Suppressor macrophage treated with lipopolysaccharide for 1 hour (primary cell): ENCODE measurements around the gene VEZT.
"Not testable (repeated sequence)": the region's sequence is repeated elsewhere in the genome, so short reads cannot be mapped to it uniquely, and the experiment has no call there.

Experiments
- DNase-seq, 3 donors: peaks; one replicate each; pipeline ENCODE4 v3.0.0-alpha.2; 2020 to 2022

The VEZT gene

DNA sequence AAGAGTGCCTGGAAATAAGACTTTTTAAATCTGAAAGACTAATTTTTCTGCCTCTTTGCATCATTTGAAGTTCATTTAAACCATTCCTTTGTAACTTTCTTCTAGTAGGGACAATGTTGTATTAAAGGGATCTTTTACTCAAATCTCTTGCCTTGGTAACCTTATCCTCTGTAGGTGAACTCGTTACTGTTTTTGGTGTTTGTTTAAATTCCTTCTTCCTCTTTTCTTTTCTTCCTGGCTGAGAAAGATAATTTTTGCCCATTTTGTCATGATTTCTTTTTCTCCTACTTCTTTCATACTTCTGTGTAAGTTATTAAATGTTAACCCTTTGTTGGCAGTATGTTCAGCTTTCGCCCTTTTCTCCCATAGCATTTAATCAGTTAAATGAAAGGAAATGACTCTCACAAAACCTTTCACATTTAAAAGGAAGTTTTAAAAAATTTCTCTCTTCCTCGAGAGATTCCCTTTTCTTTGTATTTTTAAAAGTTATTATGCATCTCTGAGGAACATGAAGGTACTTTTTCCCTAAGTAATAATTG lies 10.3 kb downstream of the VEZT start:
- DNase-seq: no peak

DNA sequence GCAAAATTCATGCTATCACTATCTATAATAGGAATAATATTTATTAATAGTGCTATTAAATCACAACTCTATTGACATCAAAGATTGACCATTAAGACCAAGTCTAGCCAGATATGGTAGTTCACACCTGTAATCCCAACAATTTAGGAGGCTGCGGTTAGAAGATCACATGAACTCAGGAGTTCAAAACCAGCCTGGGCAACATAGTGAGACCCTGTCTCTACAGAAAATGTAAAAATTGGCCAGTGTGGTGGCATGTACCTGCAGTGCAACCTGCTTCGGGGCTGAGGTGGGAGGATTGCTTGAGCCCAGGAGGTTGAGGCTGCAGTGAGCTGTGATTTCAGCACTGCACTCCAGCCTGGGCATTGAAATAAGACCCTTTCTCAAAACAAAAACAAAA lies 11.0 kb downstream of the VEZT start:
- no peak for DNase-seq

DNA sequence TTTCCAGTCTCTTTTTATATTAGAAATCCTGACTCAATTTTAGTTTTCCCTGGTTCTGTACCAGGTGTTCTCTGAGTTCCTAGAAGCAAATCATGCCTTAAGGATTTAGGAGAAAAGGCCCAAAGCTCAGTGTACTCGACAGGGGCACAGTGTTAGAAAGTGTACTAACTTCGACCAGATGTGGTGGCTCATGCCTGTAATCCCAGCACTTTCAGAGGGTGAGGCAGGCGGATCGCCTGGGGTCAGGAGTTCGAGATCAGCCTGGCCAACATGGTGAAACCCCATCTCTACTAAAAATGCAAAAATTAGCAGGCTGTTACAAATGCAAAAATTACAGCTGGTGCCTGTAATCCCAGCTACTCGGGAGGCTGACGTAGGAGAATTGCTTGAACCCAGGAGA lies 12.0 kb downstream of the VEZT start:
- no peak for DNase-seq

DNA sequence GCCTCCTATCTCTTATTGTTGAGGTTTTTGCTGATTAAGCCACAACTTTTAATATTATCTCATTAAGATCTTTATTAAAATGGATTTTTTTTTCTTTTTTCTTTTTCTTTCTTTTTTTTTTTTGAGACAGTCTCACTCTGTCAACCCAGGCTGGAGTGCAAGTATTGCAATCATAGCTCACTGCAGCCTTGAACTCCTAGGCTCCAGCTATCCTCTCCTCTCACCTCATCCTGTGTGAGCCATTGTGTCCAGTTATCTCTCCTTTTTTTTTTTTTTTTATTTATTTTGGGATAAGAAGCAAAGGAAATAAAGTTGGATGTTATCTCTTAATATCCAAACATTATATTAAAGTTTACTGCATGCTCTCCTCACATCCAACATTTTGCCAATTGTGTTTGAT lies 12.7 kb downstream of the VEZT start:
- no peak for DNase-seq

DNA sequence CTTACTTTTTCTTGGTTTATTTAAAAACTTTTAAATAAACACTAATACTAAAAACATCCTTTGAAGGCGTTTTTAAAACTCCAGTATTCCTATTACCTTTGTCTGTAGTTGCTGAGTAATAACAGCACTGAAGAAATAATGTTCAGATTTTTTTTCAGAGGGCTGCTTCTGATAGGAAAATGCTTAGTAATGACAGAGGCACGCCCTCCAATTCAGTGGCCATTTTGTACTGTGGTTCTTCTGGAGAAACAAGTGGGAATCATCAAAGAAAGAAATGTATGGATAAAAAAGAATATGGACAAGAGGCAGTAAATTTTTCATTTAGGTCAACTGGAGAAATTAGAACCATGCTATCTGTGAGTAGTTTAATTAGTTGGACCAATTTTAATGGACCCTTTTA lies 13.6 kb downstream of the VEZT start:
- no peak for DNase-seq

DNA sequence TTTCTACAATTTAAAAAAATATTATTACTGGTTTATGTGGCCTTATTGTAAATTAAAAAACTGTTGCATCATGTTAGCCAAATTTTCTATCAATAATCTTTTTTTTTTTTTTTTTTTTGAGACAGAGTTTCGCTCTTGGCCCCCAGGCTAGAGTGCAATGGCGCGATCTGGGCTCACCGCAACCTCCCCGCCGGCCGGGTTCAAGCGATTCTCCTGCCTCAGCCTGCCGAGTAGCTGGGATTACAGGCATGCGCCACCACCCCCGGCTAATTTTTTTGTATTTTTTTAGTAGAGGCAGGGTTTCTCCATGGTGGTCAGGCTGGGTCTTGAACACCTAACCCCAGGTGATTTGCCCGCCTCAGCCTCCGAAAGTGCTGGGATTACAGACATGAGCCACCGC lies 16.6 kb downstream of the VEZT start:
- not testable (repeated sequence) for DNase-seq

DNA sequence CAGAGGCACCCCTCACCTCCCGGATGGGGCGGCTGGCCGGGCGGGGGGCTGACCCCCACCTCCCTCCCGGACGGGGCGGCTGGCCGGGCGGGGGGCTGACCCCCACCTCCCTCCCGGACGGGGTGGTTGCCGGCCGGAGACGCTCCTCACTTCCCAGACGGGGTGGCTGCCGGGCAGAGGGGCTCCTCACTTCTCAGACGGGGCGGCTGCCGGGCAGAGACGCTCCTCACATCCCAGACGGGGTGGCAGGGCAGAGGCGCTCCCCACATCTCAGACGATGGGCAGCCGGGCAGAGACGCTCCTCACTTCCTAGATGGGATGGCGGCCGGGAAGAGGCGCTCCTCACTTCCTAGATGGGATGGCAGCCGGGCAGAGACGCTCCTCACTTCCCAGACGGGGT lies 18.0 kb downstream of the VEZT start:
- DNase-seq: not testable (repeated sequence)

DNA sequence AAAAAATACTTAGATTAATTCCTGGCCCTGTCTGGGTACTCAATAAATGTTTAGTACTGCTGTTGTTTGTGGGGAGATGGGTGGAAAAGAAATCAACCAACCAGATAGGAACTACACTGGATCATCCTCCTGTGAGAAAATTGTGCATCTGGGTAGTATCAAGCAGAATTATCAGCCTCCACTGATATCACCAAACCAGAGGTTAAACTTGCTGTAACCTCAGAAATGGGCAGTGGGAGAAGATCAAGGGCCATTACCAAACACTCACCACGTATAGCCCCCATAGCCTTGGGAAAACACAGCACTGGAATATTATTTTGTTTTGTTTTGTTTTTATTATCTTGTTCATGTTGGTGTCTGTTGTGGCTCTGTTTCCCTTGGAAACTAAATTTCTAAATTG lies 19.7 kb downstream of the VEZT start:
- no peak for DNase-seq

DNA sequence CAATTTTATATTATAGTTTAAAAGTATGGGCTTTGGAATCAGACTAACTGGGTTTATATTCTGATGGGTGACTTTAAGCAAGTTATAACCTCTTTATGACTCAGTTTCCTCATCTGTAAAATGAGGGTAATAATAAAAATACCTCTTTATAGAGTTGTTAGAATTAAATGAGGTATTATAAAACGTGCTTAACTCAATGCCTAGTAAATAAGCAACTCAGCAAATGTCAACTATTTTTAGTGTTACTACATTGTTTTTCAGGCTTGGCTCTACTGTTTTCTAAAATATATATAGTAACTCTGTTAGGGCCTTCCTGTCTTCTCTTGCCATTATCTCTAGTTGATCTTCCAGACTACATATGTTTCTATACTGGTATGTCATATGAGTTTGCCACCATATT lies 20.5 kb downstream of the VEZT start:
- DNase-seq: no peak

DNA sequence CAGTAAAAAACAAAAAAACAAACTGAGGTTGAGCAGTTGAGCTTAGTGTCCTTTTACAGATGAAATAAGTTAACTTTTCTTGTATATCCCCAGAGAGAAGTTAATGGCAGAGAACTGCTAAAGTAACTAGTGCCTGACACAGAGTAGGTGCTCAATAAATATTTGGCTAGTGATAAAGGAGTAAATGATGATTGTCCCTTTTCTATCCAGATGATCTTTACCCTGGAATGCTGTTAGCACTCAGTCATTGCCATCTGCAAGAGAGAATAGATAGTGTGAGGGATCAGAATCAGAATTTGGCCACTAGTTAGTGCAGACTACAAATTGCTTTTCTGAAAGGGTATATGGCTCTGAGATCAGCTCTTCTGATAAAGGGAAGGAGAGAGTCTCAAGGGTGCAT lies 21.6 kb downstream of the VEZT start:
- no peak for DNase-seq

DNA sequence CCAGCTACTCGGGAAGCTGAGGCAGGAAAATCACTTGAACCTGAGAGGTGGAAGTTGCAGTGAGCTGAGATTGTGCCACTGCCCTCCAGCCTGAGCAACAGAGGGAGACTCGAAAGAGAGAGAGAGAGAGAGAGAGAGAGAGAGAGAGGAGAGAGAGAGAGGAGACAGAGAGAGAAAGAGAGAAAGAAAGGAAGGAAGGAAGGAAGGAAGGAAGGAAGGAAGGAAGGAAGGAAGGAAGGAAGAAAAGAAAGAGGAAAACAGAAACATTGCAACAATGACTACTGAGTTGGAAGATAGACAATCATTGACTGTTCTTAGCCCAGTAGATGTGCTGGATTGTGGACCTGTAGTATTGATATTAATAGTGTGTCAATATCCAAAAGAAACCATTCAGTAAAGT lies 22.2 kb downstream of the VEZT start:
- DNase-seq: not testable (repeated sequence)

DNA sequence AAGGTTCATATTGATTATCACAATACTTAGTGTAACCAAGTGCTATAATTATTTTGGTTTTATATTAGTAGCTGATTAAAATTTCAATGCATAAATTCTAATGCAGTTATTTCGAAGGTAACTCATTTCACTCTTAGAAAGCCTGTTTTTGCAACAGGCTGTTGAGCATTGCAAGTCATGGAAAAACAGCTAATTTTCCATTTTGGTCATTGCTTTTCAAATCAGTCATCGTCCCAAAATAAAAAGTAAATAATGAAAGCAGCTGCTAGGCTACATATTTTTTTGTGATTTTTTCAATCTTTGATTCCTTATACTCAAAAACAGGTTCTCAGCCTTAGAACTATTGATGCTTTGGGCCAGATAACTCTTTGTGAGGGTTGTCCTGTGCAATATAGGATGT lies 22.9 kb downstream of the VEZT start:
- no peak for DNase-seq

DNA sequence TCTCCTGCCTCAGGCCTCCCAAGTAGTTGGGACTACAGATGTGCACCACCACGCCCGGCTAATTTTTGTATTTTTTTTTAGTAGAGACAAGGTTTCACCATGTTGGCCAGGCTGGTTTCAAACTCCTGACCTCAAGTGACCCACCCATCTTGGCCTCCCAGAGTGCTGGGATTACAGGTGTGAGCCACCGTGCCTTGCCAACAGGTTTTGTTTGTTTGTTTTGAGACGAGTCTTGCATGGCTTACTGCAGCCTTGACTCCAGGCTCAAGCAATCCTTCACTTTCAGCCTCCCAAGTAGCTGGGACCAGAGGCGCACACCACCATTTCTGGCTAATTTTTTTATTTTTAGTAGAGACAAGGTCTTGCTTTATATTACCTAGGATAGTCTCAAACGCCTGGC lies 23.5 kb downstream of the VEZT start:
- DNase-seq: not testable (repeated sequence)

DNA sequence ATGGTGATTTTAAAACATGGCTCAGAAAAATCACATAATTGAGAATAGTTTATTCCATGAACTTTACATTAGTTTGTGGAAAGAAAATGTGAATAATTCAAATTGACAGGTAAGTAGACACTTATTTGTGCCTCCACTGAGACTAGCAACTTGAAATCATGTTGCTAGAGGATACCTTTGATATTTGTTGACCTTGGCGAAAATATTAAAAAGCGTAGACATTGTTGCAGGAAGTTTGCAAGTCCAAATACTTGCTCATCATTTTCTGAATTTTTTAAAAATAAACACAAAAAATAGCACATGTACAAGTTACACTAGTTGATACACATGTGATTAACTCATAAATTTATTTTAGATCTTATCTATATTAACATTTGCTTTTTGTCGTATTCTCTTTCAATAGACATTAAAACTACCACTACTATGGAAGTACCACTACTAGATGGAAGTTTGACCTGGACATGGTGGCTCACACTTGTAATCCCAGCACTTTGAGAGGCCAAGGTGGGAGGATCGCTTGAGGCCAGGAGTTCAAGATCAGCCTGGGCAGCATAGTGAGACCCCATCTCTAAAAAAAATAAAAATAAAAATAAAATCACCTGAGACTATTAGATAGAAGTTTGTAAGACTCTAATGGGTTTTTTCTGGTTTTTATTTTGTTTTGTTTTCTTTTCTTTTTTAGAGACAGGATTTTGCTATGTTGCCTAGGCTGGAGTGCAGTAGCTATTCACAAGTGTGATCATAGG lies 24.3 kb downstream of the VEZT start:
- no peak for DNase-seq

DNA sequence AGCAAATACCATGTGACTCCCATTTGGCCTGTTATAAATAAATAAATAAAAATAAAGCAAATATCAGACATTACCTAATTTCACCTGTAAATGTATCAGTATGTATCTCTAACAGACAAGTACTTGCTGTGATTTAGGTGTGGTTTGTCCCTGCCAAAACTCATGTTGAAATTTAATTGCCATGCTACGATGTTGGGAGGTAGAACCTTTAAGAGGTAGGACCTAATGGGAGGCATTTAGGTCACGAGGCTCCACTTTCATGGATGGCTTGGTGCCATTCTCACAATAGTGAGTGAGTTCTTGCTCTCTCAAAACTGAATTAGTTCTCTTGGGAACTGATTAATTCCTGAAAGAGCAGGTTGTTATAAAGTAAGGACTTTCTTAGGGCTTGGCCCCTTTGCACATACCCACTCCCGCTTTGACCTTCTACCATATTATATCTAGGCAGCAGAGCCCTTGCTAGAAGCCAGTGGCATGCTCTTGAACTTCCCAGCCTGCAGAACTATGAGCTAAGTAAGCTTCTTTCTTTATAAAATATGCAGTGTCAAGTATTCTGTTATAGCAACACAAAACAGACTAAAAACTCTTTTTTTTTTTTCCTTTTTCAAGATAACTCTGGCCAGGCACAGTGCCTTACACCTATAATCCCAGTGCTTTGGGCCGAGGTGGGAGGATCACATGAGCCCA lies 26.0 kb downstream of the VEZT start:
- DNase-seq: no peak

DNA sequence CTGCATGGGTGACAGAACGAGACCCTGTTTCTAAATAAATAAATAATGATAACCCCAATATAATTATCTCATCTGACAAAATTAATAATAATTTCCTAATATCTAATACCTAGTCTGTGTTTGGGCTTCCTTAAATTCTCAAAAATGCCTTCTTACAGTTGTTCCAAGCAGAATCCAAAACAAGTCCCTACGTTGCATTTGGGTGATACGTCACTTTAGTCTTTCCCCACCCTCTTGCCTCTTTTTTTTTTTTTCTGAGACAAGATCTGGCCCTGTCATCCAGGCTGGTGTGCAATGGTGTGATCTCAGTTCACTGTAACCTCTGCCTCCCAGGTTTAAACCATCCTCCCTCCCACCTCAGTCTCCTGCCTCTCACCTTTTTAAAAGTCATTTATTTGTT lies 26.7 kb downstream of the VEZT start:
- DNase-seq: no peak

DNA sequence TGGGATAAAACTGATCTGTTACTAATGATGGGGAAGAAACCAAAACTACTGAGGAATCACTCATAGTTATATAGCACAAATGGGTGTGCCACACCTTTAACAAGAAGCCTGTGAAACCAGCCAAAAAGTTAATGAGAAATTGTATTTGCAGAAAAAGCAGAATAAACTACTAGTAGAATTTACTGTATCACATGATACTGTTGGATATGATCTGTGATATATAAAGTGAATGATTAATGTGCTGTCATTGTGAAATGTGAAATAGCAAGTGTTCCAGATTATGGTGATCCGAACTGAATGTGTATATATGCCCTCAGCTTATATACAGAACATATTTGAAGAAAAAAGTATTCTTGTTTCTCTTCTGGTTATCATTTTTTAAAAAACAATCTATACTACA lies 30.5 kb downstream of the VEZT start:
- DNase-seq: no peak

DNA sequence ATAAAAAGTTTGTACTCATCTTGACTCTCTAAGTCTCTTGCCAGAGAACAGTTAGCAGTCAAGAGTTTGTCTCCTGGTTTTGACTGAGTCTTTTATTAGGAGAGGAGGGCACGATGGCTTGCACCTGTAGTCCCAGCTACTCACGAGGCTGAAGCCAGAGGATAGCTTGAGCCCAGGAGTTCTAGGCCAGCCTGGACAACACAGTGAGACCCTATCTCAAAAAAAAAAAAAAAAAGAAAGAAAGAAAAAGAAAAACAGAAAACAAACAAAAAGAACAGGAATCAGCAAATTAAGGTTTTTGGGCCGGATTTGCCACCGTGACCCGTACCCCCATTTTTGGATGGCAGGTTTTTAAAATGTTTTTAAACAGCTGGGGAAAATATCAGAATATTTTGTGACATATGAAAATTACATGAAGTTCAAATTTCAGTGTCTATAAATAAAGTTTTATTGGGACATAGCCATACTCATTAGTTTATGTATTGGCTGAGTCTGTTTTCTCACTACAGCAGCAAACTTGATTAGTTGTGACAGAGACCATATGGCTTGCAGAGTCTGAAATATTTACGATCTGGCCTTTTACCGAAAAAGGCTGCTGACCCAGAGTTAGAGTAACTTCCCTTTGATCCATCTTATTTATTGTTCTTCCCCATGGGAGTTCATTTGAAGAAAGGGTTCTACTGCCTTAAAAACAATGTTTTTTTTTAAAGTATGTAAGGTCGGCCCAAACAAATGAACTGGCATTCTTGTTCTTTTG lies 31.2 kb downstream of the VEZT start:
- no peak for DNase-seq

DNA sequence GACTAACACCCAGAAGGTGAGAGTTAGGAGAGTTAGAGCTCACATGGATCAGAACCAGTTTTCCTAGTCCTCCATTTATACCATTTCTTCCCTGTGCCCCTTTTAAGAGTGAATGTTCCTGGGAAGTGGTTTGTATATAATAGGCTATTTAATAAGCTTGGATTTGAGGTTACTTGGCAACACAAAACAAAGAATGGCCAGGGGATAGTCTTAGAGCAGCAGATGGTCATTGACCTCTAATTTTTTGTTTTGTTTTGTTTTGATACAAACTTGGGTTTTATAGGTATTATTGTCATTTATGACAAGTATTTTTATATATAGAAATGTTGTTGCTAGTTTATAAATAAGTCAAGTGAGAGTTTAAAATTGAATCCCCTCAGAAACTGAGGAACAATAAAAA lies 35.8 kb downstream of the VEZT start:
- no peak for DNase-seq

DNA sequence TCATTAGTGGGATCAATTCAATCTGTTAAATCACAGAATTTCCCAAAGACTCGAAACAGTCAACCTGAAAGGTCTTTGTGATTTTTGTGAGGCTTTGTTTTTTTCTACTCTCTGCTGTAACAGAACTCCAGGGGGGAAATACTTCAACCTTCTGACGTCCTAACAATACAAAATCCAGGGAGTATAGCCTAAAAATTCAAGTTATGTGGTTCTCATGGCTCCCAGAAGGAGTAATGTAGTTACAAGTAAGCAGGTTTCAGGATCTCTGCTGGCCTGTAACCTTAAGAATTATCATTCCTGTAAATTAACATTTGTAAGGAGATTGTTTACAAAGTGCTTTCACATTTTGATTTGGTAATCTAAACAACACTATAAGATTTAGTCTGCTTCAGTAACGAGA lies 39.9 kb downstream of the VEZT start:
- no peak for DNase-seq

DNA sequence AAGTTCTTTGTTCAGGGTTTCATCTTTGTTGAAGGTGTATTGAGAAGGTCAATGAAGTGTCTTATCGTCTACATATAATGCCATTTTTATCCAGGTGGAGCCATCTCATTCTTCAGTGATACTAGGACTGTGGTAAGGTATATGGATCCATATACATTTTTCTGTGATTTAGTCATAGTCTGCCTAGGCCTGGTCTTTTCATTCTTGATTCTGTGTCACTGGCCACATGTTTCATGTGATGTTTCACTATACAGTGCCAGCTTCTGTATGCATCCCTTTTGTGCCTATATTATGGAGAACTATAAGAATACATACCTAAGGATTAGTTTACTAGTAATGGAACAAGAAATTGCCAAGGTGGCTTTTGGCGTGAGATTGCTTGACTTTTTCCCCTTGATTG lies 40.5 kb downstream of the VEZT start:
- DNase-seq: no peak

DNA sequence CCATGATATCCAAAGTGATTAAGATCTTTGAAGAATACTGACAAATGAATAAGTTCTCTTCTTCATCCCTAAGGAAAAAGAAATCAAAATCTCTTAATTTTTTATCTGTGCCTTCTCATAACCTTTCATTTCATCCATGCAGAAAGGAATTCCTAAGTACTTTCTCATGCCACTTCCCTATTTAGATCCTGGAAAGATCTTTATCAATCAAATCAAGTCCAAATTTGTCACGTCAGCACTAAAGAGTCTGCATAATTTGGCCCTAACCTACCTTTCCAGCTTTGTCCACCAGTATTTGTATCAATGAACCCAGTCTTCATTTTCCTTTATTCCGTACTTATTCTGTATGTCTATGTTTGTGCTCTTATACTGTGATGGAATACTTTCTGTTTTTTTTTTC lies 41.2 kb downstream of the VEZT start:
- no peak for DNase-seq

DNA sequence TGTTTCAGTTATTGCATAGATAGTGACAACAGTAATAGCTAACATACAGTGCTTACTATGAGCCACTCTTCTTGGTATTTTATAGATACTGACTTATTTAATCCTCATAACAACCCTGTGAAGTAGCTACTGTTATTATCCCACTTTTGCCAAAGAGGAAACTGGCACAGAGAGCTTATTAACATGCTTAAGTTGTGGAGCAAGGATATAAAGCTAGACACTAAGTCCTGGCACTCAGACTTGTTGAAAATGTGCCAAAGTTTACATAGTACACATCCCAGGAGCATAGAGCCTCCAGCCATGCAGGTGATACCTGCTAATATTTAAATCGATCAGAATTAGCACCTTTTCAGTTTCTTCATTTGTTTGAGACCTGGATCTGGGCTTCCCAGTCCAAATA lies 41.8 kb downstream of the VEZT start:
- no peak for DNase-seq

DNA sequence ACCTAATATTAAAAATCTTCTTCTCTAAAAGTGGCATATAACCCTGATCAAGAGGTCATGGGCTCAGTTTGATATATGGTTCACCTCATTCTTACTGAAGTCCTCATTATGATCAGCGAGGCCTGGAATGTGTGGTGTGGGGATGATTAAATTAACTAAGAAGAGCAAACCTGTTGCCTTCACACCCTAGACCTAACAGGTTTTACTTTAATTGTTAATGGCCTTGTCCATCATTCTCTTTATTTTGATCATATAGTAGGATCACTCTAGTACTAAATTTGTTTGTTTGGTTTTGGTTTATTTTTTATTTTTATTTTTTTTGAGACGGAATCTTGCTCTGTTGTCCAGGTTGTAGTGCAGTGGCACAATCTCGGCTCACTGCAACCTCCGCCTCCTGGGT lies 43.5 kb downstream of the VEZT start:
- no peak for DNase-seq
